Thyroid gland (tissue), 4 donors: Measurements from ENCODE around the gene YPEL2. TPM values are rescaled to one million over a fixed set of nuclear protein-coding genes. Genes with fewer than 3 reads are reported as not detected.

ENCODE experiments used
- DNase-seq, 2 donors: peaks; one replicate each; pipeline ENCODE4 v3.0.0-alpha.2; 2019
- H3K27ac ChIP-seq, 3 donors: fragments of 200-600 bp; sonication (generic); 1 replicate in 2 of 3; 2 replicates in 1 of 3; pipeline ENCODE4 v1.5.1; 2016 to 2019; ENCODE audit warnings: mild to moderate bottlenecking in 1 of 3, moderate library complexity in 1 of 3
- H3K27me3 ChIP-seq: fragments of 200-600 bp; sonication (generic); one replicate; pipeline ENCODE4 v1.5.1; 2019
- H3K36me3 ChIP-seq, 2 donors: fragments of 200-600 bp; sonication (generic); one replicate each; pipeline ENCODE4 v1.5.1; 2016 to 2019
- H3K4me1 ChIP-seq, 2 donors: fragments of 200-600 bp; sonication (generic); one replicate each; pipeline ENCODE4 v1.5.1; 2017 to 2019
- H3K4me3 ChIP-seq, 3 donors: fragments of 200-600 bp; sonication (generic); replicated peaks in 1 of 3; 1 replicate in 2 of 3; 2 replicates in 1 of 3; pipeline ENCODE4 v1.5.1; 2016; ENCODE audit warnings: mild to moderate bottlenecking in 1 of 3
- H3K9me3 ChIP-seq: fragments of 200-600 bp; sonication (generic); one replicate; pipeline ENCODE4 v1.5.1; 2017
- POLR2A ChIP-seq, 2 donors: fragments of 450-650 bp; IDR thresholded peaks; one replicate each; pipeline ENCODE4 v1.6.1; 2017; ENCODE audit warnings: antibody characterized with exemption in 2 of 2, mild to moderate bottlenecking in 2 of 2, moderate library complexity in 1 of 2
- WGBS, 2 donors: methylation state at CpG; one replicate each; pipeline ENCODE4 v1.1.5; 2017; 5-methylcytosine and 5-hydroxymethylcytosine counted together
- intact Hi-C: fragments of 100-400 bp; cut with DNase I; formaldehyde crosslinking; loops from one replicate; pipeline ENCODE4 v1.15.1; 2023
- total RNA-seq, 4 donors: library from RNA; depleted of rRNA; stranded (reverse); fragments of >200 nt; gene quantifications; one replicate each; pipeline ENCODE4 v1.2.3, GENCODE V29; 2016
- TF ChIP-seq, protein P1 (sequence below), 6 experiments: fragments of 200-600 bp in 3 of 6; fragments of 450-650 bp in 3 of 6; sonication (generic) in 3 of 6; IDR thresholded peaks; one replicate each; pipeline ENCODE4 v1.5.1; 2016 to 2019; ENCODE audit warnings: antibody characterized with exemption in 6 of 6, mild to moderate bottlenecking in 2 of 6, inconsistent platforms in 1 of 6, moderate library complexity in 1 of 6

The YPEL2 gene
- total RNA-seq, 4 donors from 2014 or later: 29.5 to 67.2 (median 39.9) TPM

DNA sequence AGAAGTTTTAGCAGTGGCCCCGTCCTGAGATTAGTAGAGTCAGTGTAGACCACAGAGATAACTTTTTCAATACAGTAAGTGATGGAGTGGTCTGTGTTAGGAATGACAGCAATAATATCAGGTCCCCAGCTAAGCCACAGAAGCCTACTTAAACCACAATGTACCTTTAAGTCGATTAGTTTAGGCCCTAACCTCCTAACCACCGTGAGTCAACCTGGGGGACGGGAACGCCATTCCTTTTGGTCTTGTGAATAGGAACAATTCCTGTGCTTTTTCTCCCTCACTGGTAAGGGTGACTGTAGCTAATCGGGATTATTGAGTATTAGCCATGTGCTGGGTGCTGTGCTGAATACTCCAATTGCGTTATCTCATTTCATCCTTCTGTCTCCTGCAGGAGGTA is 14.0 kb downstream of the YPEL2 start:
- H3K4me1 ChIP-seq: peaks cover 42 to 80% of the 10 kb centered on the region in 2 donors
- H3K36me3 ChIP-seq: no peaks in the 10 kb centered on the region
- intact Hi-C loops: no loop called here
- H3K9me3 ChIP-seq: no peaks in the 10 kb centered on the region
- 91 to 92% methylated on average over 7 of the region's 7 CpGs for WGBS, 2 donors
- no peaks in the 10 kb centered on the region for H3K27me3 ChIP-seq
- no peak overlapping the region for H3K4me3 ChIP-seq
- DNase-seq: no peak
- no peak overlapping the region for H3K27ac ChIP-seq
- TF ChIP-seq, protein P1, sequence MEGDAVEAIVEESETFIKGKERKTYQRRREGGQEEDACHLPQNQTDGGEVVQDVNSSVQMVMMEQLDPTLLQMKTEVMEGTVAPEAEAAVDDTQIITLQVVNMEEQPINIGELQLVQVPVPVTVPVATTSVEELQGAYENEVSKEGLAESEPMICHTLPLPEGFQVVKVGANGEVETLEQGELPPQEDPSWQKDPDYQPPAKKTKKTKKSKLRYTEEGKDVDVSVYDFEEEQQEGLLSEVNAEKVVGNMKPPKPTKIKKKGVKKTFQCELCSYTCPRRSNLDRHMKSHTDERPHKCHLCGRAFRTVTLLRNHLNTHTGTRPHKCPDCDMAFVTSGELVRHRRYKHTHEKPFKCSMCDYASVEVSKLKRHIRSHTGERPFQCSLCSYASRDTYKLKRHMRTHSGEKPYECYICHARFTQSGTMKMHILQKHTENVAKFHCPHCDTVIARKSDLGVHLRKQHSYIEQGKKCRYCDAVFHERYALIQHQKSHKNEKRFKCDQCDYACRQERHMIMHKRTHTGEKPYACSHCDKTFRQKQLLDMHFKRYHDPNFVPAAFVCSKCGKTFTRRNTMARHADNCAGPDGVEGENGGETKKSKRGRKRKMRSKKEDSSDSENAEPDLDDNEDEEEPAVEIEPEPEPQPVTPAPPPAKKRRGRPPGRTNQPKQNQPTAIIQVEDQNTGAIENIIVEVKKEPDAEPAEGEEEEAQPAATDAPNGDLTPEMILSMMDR (IDR thresholded peaks at IDR 0.05): no peak
- no peak for TF ChIP-seq POLR2A (IDR thresholded peaks at IDR 0.05)

DNA sequence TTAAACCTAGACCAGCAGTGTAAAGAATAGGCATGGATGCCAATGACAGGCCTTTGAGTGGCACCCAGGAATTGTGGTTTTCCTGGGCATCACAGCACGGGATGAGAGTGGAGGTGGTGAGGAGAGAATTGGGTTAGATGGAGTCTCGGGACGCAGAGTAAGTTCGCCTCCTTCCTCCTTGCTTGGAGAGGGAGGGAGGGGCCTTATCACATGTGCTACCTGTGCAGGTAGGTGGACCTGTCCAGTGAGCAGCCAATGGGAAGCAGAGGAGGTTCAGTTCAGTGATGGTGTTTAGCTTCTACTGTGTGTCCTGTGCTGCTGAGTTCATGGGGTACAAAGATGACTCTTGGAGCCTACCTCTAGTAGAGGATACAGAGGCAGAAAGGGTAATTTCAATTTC is 14.9 kb downstream of the YPEL2 start:
- no peak for DNase-seq
- H3K27ac ChIP-seq: no peak overlapping the region
- no peaks in the 10 kb centered on the region for H3K36me3 ChIP-seq
- peaks cover 50 to 84% of the 10 kb centered on the region in 2 donors for H3K4me1 ChIP-seq
- H3K4me3 ChIP-seq: no peak overlapping the region
- intact Hi-C loops: no loop called here
- H3K9me3 ChIP-seq: no peaks in the 10 kb centered on the region
- H3K27me3 ChIP-seq: no peaks in the 10 kb centered on the region
- TF ChIP-seq, protein P1 (IDR thresholded peaks at IDR 0.05): no peak
- no peak for TF ChIP-seq POLR2A (IDR thresholded peaks at IDR 0.05)
- WGBS, 2 donors: 83 to 91% methylated on average over 4 of the region's 4 CpGs

DNA sequence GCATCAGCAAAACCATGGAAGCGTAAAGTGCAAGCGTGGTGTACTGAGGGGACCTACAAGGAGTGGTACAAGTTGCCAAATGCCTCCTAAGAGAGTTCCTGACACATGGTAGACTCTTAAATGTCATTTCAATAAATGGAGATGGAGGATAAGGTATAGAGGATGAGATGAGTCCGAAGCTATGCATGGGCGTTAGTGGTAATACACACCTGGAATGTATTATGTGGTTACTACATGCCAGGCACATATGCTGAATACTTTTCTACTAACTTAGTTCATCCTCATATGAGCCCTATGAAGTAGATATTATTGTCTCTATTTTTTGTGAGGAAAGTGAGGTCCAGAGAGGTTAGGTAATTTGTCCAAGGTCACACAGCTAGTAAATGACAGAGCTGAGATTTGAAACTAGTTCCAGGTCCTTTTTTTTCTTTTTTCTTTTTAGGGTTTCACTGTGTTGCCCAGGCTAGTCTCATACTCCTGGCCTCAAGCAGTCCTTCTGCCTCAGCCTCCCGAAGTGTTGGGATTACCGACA is 15.5 kb downstream of the YPEL2 start:
- no peaks in the 10 kb centered on the region for H3K9me3 ChIP-seq
- 91 to 94% methylated on average over 6 of the region's 6 CpGs for WGBS, 2 donors
- DNase-seq: no peak
- H3K4me1 ChIP-seq: peaks cover 56 to 85% of the 10 kb centered on the region in 2 donors
- TF ChIP-seq POLR2A (IDR thresholded peaks at IDR 0.05): no peak
- TF ChIP-seq, protein P1 (IDR thresholded peaks at IDR 0.05): no peak
- no peaks in the 10 kb centered on the region for H3K36me3 ChIP-seq
- H3K27ac ChIP-seq: peak overlapping the region in 1 of 3 donors; percentile 86
- intact Hi-C loops: no loop called here
- no peaks in the 10 kb centered on the region for H3K27me3 ChIP-seq
- no peak overlapping the region for H3K4me3 ChIP-seq

DNA sequence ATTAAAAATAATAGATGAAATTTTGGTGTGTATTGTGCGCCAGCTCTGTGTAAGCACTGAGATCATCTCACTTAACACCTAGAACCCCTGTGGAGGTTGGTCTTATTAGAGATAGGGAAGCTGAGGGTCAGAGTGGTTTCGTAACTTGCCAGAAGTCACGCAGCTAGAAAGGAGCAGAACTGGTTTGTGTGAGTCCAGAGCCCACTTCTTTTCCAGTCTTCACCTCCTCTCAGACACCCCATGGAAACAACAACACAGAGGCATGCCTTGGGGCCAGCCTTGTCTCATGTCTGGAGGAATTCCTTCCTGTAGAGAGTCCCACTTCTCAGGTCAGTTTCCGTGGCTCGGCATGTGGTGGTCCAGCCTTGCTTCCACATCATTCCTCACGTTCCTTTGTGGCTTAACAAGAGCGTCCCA is 16.5 kb downstream of the YPEL2 start:
- intact Hi-C loops: no loop called here
- 55 to 67% methylated on average over 7 of the region's 7 CpGs for WGBS, 2 donors
- DNase-seq: peak; percentile 41 to 59
- no peaks in the 10 kb centered on the region for H3K27me3 ChIP-seq
- TF ChIP-seq, protein P1 (IDR thresholded peaks at IDR 0.05): no peak
- no peak for TF ChIP-seq POLR2A (IDR thresholded peaks at IDR 0.05)
- H3K27ac ChIP-seq: peak overlapping the region; percentile 43 to 86 (median 74)
- no peak overlapping the region for H3K4me3 ChIP-seq
- no peaks in the 10 kb centered on the region for H3K9me3 ChIP-seq
- H3K36me3 ChIP-seq: no peaks in the 10 kb centered on the region
- H3K4me1 ChIP-seq: peaks cover 65 to 84% of the 10 kb centered on the region in 2 donors

DNA sequence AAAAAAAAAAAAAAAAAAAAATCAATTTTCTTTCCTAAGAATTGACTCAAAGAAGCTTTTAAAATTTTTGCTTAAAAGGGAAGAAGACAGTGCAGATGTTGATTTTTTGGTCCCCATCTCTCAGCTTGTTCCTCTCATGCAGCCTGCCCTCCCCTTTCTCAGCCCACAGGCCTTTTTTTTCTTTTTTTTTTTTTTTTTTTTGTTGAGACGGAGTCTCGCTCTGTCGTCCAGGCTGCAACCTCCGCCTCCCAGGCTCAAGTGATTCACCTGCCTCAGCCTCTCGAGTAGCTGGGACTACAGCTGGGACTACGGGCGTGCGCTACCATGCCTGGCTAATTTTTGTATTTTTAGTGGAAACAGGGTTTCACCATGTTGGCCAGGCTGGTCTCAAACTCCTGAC is 17.7 kb downstream of the YPEL2 start:
- peak overlapping the region; percentile 74 to 88 (median 86) for H3K27ac ChIP-seq
- WGBS, 2 donors: 23 to 55% methylated on average over 8 of the region's 8 CpGs
- TF ChIP-seq, protein P1 (IDR thresholded peaks at IDR 0.05): no peak
- no peak for TF ChIP-seq POLR2A (IDR thresholded peaks at IDR 0.05)
- peaks cover 77 to 88% of the 10 kb centered on the region in 2 donors for H3K4me1 ChIP-seq
- intact Hi-C loops: no loop called here
- no peaks in the 10 kb centered on the region for H3K9me3 ChIP-seq
- peak; percentile 79 to 85 for DNase-seq
- H3K4me3 ChIP-seq: no peak overlapping the region
- H3K27me3 ChIP-seq: no peaks in the 10 kb centered on the region
- H3K36me3 ChIP-seq: no peaks in the 10 kb centered on the region
